NCI-H146 (cell line): ENCODE results near the gene CITED4.

Experiments
- DNase-seq: peaks from one replicate; lab custom pipeline; 2025; lab: John Stamatoyannopoulos, UW

The CITED4 gene

DNA sequence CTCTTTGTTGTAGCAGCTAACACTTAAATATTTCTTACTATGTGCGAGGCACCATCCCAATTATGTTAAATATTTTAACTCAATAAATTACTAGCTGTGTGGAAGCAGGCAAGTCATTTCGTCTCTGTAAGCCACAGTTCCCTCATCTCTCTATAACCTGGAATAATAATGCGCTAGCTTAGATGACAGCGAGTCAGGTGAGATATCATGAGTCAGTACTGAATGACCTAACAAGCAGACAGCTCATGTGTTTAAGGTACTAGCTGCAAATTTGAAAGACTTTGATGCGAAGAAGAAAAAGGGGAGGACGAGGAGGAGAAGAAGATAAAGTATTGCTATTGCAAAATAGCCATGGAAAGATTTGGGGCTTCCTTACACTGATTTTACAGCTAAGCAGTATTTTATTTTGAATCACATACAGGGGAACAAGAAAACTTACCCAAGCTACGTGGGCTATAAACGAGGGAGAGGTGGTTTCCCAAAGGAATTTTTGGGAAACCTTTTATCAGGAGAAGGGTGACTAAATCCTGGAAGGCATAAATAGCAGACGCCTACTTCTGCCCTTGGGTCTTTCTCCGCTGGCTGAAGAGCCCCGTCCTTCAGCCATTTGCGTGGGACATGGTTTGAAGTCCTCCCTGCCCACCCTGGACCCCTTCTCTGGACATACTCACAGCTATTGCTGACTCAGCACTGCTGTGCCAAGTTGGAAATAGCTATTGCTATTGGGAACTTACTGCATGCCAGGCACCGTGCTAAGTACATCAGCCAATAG is 8.9 kb downstream of the CITED4 start:
- no peak for DNase-seq

- no peak for DNase-seq
Observed at GRCh38 chr1:40851643-40852042, 10.5 kb downstream of the CITED4 start.

- peak; percentile 39 for DNase-seq
Observed at GRCh38 chr1:40849801-40850592, 12.2 kb downstream of the CITED4 start.

DNA sequence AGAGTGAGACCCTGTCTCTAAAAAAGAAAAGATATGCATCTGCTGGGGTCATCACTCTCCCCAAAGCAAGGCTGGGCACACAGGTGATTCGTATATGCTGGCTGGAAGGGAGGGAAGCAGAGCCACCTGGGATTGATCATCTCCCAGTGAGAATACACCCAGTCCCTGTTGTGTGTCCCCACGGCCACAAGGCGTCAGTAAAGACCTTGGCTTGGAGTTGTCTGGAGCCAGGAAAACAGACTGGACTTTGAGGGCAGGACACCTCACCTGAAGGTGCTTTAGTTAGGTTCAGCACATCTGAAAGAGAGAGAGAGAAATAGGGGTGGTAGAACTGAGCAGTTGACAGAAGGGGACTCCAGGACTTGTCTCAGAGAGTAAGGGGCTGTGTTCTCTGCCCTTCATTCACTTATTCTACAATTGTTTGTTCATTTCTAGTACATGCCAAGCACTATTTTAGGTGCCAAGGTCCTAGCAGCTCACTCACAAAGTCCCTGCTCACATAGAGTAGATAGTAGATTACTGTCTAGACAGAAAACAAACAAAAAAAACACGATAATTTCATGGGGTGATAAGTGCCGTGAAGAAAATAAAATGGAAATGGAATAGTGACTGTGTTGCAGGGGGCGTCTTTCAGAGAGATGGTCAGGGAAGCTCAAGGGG is 13.5 kb downstream of the CITED4 start:
- peak; percentile 72 for DNase-seq

GRCh38 chr1:40847023-40847745 is 15.0 kb downstream of the CITED4 start:
- no peak for DNase-seq

GRCh38 chr1:40845895-40846294 is 16.3 kb downstream of the CITED4 start:
- DNase-seq, result no peak

DNA sequence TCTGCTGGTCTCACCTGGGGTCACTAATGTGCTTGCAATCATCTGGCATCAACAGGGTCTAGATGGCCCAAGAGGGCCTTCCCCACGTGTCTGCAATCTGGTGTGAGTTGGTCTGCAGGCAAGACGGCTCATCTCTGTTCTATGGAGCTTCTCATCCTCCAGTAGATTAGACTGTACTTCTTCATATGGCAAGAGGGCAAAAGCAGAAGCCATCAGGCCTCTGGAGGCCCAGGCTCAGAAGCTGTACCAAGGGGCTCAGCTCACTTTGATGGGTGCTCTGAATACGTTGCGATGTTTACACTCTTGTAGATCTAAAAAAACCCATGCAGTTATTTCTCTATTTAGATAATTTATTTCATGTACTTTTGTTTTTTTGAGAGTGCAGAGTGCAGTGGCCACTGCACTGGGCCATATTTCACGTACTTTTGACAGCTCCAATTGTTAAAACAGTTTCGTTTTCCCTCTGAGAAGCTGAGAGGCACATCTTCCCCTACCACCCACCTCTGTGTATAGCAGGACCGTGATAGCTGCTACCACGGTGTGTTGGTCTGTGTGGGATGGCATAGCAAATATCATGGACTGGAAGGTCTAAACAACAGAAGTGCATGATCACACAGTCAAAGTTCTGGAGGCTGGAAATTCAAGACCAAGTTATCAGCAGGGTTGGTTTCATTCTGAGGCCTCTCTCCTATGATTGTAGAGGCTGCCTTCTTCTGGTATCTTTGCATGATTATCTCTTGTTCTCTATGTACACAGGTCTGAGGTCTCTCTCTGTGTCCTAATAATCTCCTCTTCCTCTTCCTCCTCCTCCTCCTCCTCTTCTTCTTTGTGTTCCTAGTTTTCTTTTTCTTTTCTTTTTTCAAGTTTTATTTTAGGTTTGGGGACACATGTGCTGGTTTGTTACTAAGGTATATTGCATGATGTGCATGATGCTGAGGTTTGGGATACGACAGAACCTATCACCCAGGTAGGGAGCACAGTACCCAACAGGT is 17.0 kb downstream of the CITED4 start:
- no peak for DNase-seq

DNA sequence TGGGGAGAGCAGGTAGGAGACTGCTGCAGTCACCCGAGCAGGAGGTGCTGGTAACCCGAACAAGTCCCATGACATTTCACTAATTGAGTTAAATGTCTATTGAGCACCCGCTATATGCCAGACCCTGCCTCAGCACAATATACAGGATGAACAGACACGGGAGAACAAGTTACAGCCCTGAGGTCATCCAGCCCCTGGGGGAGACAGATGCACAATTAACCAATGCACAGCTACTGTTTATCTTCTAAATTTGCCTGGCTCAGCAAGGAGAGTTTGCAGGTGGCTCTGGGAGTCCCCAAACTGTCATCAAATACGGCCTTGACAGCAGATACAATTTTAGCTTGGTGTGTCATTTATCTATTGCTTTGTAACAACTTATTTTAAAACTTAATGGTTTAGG is 18.1 kb downstream of the CITED4 start:
- peak; percentile 59 for DNase-seq

GRCh38 chr1:40842691-40843090 is 19.5 kb downstream of the CITED4 start:
- DNase-seq, result no peak

GRCh38 chr1:40842207-40842606 is 20.0 kb downstream of the CITED4 start:
- no peak for DNase-seq

DNA sequence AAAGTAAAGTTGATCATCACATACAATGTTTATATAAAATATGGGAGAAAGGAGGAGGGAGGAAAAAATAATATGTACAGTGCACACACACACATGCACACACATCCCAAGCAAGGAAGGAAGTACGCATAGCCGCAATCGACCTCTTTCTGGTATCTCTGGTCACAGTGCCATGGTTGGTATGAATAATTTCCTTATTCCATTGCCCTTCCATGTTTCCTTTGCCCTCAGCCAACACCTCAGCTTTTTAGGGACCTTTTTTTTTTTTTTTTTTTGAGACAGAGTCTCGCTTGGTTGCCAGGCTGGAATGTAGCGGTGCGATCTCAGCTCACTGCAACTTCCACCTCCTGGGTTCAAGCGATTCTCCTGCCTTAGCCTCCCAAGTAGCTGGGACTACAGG is 20.6 kb downstream of the CITED4 start:
- DNase-seq, result no peak

DNA sequence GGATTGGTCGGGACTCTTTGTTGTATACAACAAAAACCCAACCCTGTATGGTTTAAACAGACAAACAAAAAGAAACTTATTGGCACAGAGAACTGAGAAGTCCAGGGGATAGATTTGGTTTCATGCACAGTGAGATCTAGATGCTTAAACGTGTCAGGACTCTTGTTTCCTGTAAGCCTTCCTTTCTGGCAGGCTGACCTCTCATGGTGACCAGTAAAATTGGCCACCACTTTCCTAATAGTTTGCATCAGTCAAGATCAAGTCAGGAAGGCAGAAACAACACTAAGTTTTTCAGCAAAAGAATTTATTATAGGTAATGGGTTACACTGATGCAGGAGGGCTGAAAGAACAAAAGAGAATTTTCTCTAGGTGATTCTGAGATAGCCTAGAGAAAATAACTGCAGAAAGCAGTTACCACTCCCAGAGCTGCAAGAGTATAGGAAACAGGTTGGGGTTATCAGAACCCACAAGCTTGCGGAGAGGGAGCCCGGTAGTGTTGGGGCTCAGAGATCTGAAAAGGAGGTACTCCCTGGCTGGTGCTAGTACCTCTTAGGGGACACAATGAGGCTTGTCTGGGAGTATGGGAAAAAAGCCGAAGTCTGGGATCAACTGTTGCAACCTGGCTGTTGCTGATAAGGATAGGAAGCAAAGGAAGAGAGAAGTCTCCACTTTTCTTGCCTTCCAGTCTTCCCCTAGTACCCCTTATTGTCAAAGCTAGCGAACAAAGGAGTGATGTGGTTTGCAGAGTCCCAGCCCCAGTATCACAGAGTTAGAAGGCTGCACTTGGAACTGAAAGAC is 21.4 kb downstream of the CITED4 start:
- no peak for DNase-seq

GRCh38 chr1:40839943-40840335 is 22.2 kb downstream of the CITED4 start:
- DNase-seq, result no peak

DNA sequence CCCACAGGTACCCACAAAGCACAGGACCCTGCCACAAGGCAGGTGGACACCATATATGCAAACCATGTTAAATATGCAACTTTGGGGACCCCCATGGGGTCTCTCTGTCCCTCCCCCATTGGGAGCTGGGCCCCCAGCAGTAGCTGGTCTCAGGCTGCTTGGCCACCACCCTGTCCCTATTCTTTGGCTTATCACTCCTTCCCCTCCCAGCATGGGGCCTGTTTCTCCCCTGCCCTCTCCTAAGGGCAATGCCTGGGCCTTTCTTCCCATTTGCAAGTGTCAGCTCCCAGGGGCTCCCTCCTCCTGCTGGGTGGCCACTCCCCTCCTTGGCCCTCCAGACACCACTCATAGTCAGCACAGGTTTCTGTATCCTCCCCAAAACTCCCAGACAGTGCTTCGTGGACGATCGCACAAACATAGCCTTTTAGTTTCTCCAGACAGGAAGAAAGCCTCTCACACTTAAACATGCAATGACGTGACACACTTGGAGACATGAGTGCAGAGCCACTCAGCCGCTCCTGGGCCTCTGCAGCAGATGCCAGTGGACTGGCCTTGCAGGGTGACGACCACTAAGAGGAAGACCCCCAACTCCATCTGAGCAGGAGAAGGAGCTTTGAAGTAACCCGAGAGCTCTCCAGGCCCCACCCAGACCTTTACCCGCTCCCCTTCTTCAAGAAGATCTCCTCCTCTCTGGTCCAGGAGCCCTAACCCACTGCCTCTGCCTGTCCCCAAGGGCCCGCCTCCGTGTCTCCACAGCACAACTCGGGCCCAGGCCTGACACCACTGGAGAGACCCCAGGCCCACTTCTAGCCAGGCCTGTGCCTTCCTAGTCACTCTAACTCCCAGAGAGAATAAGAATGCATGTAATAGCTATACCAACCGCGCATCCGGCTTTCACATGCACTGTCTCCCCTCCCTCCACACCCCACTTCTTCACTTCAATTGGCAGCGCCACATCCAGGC is 22.9 kb downstream of the CITED4 start:
- DNase-seq, result no peak

- DNase-seq, result no peak
Observed at GRCh38 chr1:40838045-40838979, 23.9 kb downstream of the CITED4 start.

- no peak for DNase-seq
Observed at GRCh38 chr1:40837601-40838000, 24.6 kb downstream of the CITED4 start.

GRCh38 chr1:40836283-40836682 is 25.9 kb downstream of the CITED4 start:
- DNase-seq, result no peak
